Kidney (tissue), 14 donors: ENCODE results near the gene RSPO1. TPM values are rescaled to one million over a fixed set of nuclear protein-coding genes. Genes with fewer than 3 reads are reported as not detected.

Source experiments
- DNase-seq, 5 donors: peaks; one replicate each; pipeline ENCODE4 v3.0.0-alpha.2; 2013 to 2020
- FAIRE-seq: peaks from 2 replicates; lab custom pipeline; 2012; peaks lifted over from hg19 to GRCh38; lab: Jason Lieb, UNC
- H3K27ac ChIP-seq, 2 donors: one replicate each; pipeline ENCODE4 v1.7.0; 2013; ENCODE audit warnings: low read depth in 2 of 2, low read length in 2 of 2, inconsistent platforms in 1 of 2
- H3K27me3 ChIP-seq: one replicate; pipeline ENCODE4 v1.7.1; 2013; ENCODE audit warnings: low read length, inconsistent platforms; ENCODE audit not compliant: control insufficient read depth, insufficient read depth
- H3K36me3 ChIP-seq, 3 donors: one replicate each; pipeline versions ENCODE4 v1.7.0 to v1.7.1; 2013; ENCODE audit warnings: low read length in 3 of 3, control low read depth in 1 of 3, inconsistent platforms in 1 of 3; ENCODE audit not compliant: insufficient read depth in 3 of 3, control insufficient read depth in 2 of 3
- H3K4me1 ChIP-seq, 3 donors: one replicate each; pipeline versions ENCODE4 v1.7.0 to v1.7.1; 2013; ENCODE audit warnings: low read length in 3 of 3, inconsistent platforms in 1 of 3, low read depth in 1 of 3; ENCODE audit not compliant: control insufficient read depth in 2 of 3, insufficient read depth in 2 of 3
- H3K4me3 ChIP-seq, 3 donors: one replicate each; pipeline versions ENCODE4 v1.7.0 to v1.8.1; 2013; ENCODE audit warnings: low read length in 3 of 3, control low read depth in 1 of 3, inconsistent platforms in 1 of 3
- H3K9ac ChIP-seq, 3 donors: one replicate each; pipeline versions ENCODE4 v1.7.0 to v1.7.1; 2013; ENCODE audit warnings: low read length in 3 of 3, control low read depth in 1 of 3, inconsistent platforms in 1 of 3
- H3K9me3 ChIP-seq, 3 donors: one replicate each; pipeline versions ENCODE4 v1.7.0 to v1.7.1; 2013; ENCODE audit warnings: low read length in 3 of 3, control low read depth in 1 of 3, inconsistent platforms in 1 of 3; ENCODE audit not compliant: control insufficient read depth in 2 of 3, insufficient read depth in 1 of 3
- intact Hi-C: fragments of 100-400 bp; cut with DNase I; formaldehyde crosslinking; loops from one replicate; pipeline ENCODE4 v1.11.1; 2022
- polyA plus RNA-seq: library from polyadenylated mRNA; stranded (reverse); fragments of 350-450 nt; fragmentation: Illumina TruSeq; extraction: RNeasy Lipid Tissue Mini Kit (QIAGEN cat#74804); gene quantifications from one replicate; pipeline ENCODE4 v1.2.3, GENCODE V29; 2014; ENCODE audit warnings: low read depth, low replicate concordance; ENCODE audit not compliant: insufficient read depth
- total RNA-seq: library from RNA; stranded (reverse); fragmentation: NEBNext Ultra II Directional; extraction: Animal tissue kit (Norgen Biotek cat#: 25700); gene quantifications from one replicate; pipeline ENCODE4 v1.2.1, GENCODE V29; 2021
- TF ChIP-seq, protein P1 (sequence below): IDR thresholded peaks from 3 replicates; pipeline ENCODE4 v1.5.1; 2012; ENCODE audit warnings: mild to moderate bottlenecking, moderate library complexity, borderline replicate concordance; ENCODE audit not compliant: insufficient read depth; ENCODE audit errors: extremely low read depth
- donor health status: control.
- donor health status: control.
- donor health status: control.
- donor health status: control.
- donor health status: control.
- donor health status: DM: yes; HTN: yes; CAD: no.
- donor health status: Normal renal cell carcinoma (clear cell type).

Gene RSPO1
- total and polyA plus RNA-seq, 2 donors from 2014 or later = 0.19 to 0.26 TPM

- intact Hi-C loops = no loop called here
- no peaks in the 10 kb centered on the region for H3K4me1 ChIP-seq
Observed at GRCh38 chr1:37602750-37603694, 31.7 kb downstream of the RSPO1 start.

DNA sequence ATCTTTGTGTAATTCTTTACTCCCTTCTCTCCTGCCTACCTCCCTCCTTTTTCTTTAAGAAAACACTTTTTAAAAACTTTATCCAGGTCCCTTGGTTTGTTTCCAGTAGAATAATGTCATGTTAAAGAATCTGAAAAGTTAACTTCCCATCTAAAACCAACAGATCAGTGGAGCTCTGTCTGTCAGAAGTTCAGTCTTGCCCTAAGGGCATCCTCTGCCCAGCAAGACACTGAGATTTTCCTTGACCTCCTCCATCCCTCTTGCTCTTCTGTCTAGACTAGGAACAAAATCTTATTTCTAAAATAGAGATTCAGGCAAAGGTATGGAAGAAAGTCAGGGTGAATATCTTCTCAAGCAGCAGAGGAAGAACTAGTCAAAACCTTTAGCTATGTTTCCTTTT lies 33.3 kb downstream of the RSPO1 start:
- Histone ChIP-seq H3K36me3 (no peaks in the 10 kb centered on the region), H3K27me3 (no peaks in the 10 kb centered on the region), H3K9ac (no peak overlapping the region), H3K27ac (no peak overlapping the region), H3K9me3 (no peaks in the 10 kb centered on the region), H3K4me3 (no peak overlapping the region), H3K4me1 (no peaks in the 10 kb centered on the region)
- FAIRE-seq (no peak), DNase-seq (no peak)
- intact Hi-C loops = no loop called here
- TF ChIP-seq, protein P1, sequence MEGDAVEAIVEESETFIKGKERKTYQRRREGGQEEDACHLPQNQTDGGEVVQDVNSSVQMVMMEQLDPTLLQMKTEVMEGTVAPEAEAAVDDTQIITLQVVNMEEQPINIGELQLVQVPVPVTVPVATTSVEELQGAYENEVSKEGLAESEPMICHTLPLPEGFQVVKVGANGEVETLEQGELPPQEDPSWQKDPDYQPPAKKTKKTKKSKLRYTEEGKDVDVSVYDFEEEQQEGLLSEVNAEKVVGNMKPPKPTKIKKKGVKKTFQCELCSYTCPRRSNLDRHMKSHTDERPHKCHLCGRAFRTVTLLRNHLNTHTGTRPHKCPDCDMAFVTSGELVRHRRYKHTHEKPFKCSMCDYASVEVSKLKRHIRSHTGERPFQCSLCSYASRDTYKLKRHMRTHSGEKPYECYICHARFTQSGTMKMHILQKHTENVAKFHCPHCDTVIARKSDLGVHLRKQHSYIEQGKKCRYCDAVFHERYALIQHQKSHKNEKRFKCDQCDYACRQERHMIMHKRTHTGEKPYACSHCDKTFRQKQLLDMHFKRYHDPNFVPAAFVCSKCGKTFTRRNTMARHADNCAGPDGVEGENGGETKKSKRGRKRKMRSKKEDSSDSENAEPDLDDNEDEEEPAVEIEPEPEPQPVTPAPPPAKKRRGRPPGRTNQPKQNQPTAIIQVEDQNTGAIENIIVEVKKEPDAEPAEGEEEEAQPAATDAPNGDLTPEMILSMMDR = no peak

More at GRCh38 chr1:37602750-37603694, 31.7 kb downstream of the RSPO1 start:
- Histone ChIP-seq H3K36me3 (no peaks in the 10 kb centered on the region), H3K27ac (no peak overlapping the region), H3K4me3 (no peak overlapping the region), H3K9me3 (no peaks in the 10 kb centered on the region), H3K27me3 (no peaks in the 10 kb centered on the region), H3K9ac (no peak overlapping the region)
- TF ChIP-seq, protein P1 = peak; percentile 54
- DNase-seq (peak in 4 of 5 donors; percentile 33 to 73 (median 50)), FAIRE-seq (no peak)

GRCh38 chr1:37599940-37600339 lies 34.8 kb downstream of the RSPO1 start:
- no peaks in the 10 kb centered on the region for H3K36me3 ChIP-seq
- DNase-seq (peak in 2 of 5 donors; percentile 24 to 42), FAIRE-seq (no peak)
- H3K9ac ChIP-seq = no peak overlapping the region
- no peaks in the 10 kb centered on the region for H3K9me3 ChIP-seq
- no peak overlapping the region for H3K4me3 ChIP-seq
- intact Hi-C loops = no loop called here
- TF ChIP-seq, protein P1 = no peak
- H3K27ac ChIP-seq = no peak overlapping the region
- peaks cover 0 to 4% (median 0%) of the 10 kb centered on the region in 3 donors for H3K4me1 ChIP-seq
- no peaks in the 10 kb centered on the region for H3K27me3 ChIP-seq
